ENCODE data around the gene TMEM174. TPM values are rescaled to one million over a fixed set of nuclear protein-coding genes. Genes with fewer than 3 reads are reported as not detected.

The TMEM174 gene
- total and polyA plus RNA-seq, 2 of the 4 experiments (the other 2 are of a cell fraction), result not detected

- CTCF ChIA-PET, result no interaction called here
- POLR2A ChIA-PET (ENCODE audit: unreplicated experiment), result no interaction called here
- no peaks in the 10 kb centered on the region for H3K36me3 ChIP-seq (ENCODE audit: control insufficient read depth, insufficient read depth, low read length)
These were observed 23.5 kb upstream of the TMEM174 start for GRCh38 chr5:73149540-73149939.

More at GRCh38 chr5:73149540-73149939, 23.5 kb upstream of the TMEM174 start:
- in situ Hi-C loops (cut with MboI; ENCODE audit: low sequenced_read_pairs), result no loop called here
- no peak for TF ChIP-seq FOS (IDR thresholded peaks at IDR 0.05; ENCODE audit: low read depth, low read length)
- no peak for TF ChIP-seq MAZ (IDR thresholded peaks at IDR 0.05; ENCODE audit: borderline replicate concordance, low read depth, low read length)
- TF ChIP-seq MAFK (IDR thresholded peaks at IDR 0.05; ENCODE audit: low read depth, low read length), result no peak
- no peak for TF ChIP-seq CEBPB (IDR thresholded peaks at IDR 0.05; ENCODE audit: low read depth, low read length)
- TF ChIP-seq RAD21 (IDR thresholded peaks at IDR 0.05; ENCODE audit: low read length), result no peak
- no peak for TF ChIP-seq RCOR1 (IDR thresholded peaks at IDR 0.05; ENCODE audit: insufficient replicate concordance, low read length)
- no peak for TF ChIP-seq RFX5 (IDR thresholded peaks at IDR 0.05; ENCODE audit: low read depth, low read length)
- TF ChIP-seq CTCF (conservative IDR thresholded peaks at IDR 0.05; ENCODE audit: low read depth, low read length), result no peak
- TF ChIP-seq USF2 (IDR thresholded peaks at IDR 0.05; ENCODE audit: low read depth, low read length), result no peak
- Histone ChIP-seq H2BK120ac (ENCODE audit: low read depth, low read length) (no peak overlapping the region), H3K4me2 (ENCODE audit: low read depth, low read length) (no peak overlapping the region), H4K20me1 (ENCODE audit: insufficient read depth, low read length) (no peaks in the 10 kb centered on the region), H4K91ac (ENCODE audit: insufficient read depth, low read depth, low read length) (no peak overlapping the region), H3K23ac (ENCODE audit: low read depth, low read length) (no peak overlapping the region), H3K56ac (ENCODE audit: extremely low read depth, insufficient read depth, low read length) (no peak overlapping the region), H2AK9ac (replicated peaks; ENCODE audit: low read depth, low read length, poor library complexity) (no peak overlapping the region), H3K4me3 (ENCODE audit: insufficient read depth, low read depth, low read length) (no peak overlapping the region), H4K8ac (ENCODE audit: low read depth in 2 of 2, low read length in 2 of 2) (no peak overlapping the region), H2BK20ac (ENCODE audit: low read depth, low read length) (no peak overlapping the region), H2BK5ac (ENCODE audit: low read depth, low read length, poor library complexity, severe bottlenecking) (no peak overlapping the region), H2BK15ac (ENCODE audit: low read depth, low read length) (no peak overlapping the region), H3K14ac (replicated peaks; ENCODE audit: low read depth, low read length) (no peak overlapping the region), H3K27me3 (ENCODE audit: control insufficient read depth, insufficient read depth, low read length) (peaks cover 7% of the 10 kb centered on the region), H2AK5ac (ENCODE audit: low read depth, low read length) (no peak overlapping the region), H4K5ac (ENCODE audit: low read depth, low read length) (no peak overlapping the region), H3K4ac (ENCODE audit: low read depth, low read length) (no peak overlapping the region), H3K9me3 (ENCODE audit: control insufficient read depth, insufficient read depth, low read length) (no peaks in the 10 kb centered on the region), H3K18ac (ENCODE audit: low read depth, low read length) (no peak overlapping the region), H3K79me1 (ENCODE audit: low read depth in 1 of 2, low read length in 2 of 2) (no peaks in the 10 kb centered on the region), H3K27ac (ENCODE audit: insufficient read depth, low read length) (no peak overlapping the region), H3K9me1 (ENCODE audit: insufficient read depth, low read length) (0 out of 2 replicates have a peak, but pooled peaks cover 3% of the 10 kb centered on the region), H3K9ac (ENCODE audit: low read depth, low read length) (no peak overlapping the region), H3K4me1 (ENCODE audit: control insufficient read depth, insufficient read depth, low read length) (peaks cover 3% of the 10 kb centered on the region; the same call in 1 of the 2 replicates), H2AFZ (replicated peaks; ENCODE audit: low read length, poor library complexity) (no peak overlapping the region)
- intact Hi-C loops (cut with micrococcal nuclease), result loop anchor here (5.0 kb wide), 1 partner anchor 38 kb away; no protein-coding TSS in a partner anchor
- WGBS, 2 experiments (ENCODE audit: extremely low coverage in 2 of 2, insufficient read length in 1 of 2), result no CpG with 5 or more reads among the region's 3 CpGs
- no peak for DNase-seq
- dilution Hi-C loops (cut with HindIII; ENCODE audit: low sequenced_read_pairs, unreplicated experiment), result no loop called here
- peak; percentile 40; the same call in 1 of the 2 replicates for ATAC-seq (ENCODE audit: low read depth)
- no TSS peak for BruUV-seq (replicated peaks)

Measured in IMR-90 (cell line).